SK-N-MC (cell line): ENCODE results near the gene EPG5.

Experiments
- EZH2 ChIP-seq: fragments of 200-600 bp; sonication (generic); IDR thresholded peaks from one replicate; pipeline ENCODE4 v1.6.1; 2017; ENCODE audit warnings: antibody characterized with exemption
- FOXP2 ChIP-seq: optimal IDR thresholded peaks from 2 replicates; pipeline ENCODE3; 2011; ENCODE audit warnings: mild to moderate bottlenecking, moderate library complexity; ENCODE audit not compliant: insufficient read depth; ENCODE audit errors: extremely low read length, control extremely low read depth
- POLR2AphosphoS5 ChIP-seq: IDR thresholded peaks from 2 replicates; pipeline ENCODE4 v1.6.1; 2012; ENCODE audit warnings: mild to moderate bottlenecking, low read depth, low read length, borderline replicate concordance

GRCh38 chr18:45830917-45831316 is 136.2 kb downstream of the EPG5 start:
- TF ChIP-seq POLR2AphosphoS5 (no peak), EZH2 (no peak), FOXP2 (no peak)
